Activated CD8-positive, alpha-beta T cell treated with anti-CD3 and anti-CD28 coated beads for 36 hours (primary cell): Measurements from ENCODE around the gene BFSP1. TPM values are rescaled to one million over a fixed set of nuclear protein-coding genes. Genes with fewer than 3 reads are reported as not detected.

Experiments used
- ATAC-seq: fragments of 200-7000 bp; cut with Tn5 transposase; one replicate; pipeline ENCODE4 v1.10.0; 2021; ENCODE audit warnings: mild to moderate bottlenecking, moderate library complexity
- CTCF ChIA-PET: fragments of 350-600 bp; sonication (Branson Sonifier 250); formaldehyde crosslinking; loops from one replicate; lab custom pipeline; 2021; ENCODE audit warnings: antibody characterized with exemption; lab: Charles Lee
- POLR2A ChIA-PET: fragments of 350-600 bp; sonication (Branson Sonifier 250); formaldehyde crosslinking; loops from one replicate; lab custom pipeline; 2021; ENCODE audit warnings: antibody characterized with exemption; lab: Charles Lee
- DNase-seq: peaks from one replicate; pipeline ENCODE4 v3.0.0-alpha.2; 2020
- H3K27ac Mint-ChIP-seq: one replicate; pipeline ENCODE4 v1.8.0; 2021; ENCODE audit warnings: mild to moderate bottlenecking, mixed read lengths
- H3K27me3 Mint-ChIP-seq: one replicate; pipeline ENCODE4 v1.8.0; 2021; ENCODE audit warnings: mixed read lengths
- H3K36me3 Mint-ChIP-seq: one replicate; pipeline ENCODE4 v1.8.0; 2021; ENCODE audit warnings: low read depth, mixed read lengths
- H3K4me1 Mint-ChIP-seq: one replicate; pipeline ENCODE4 v1.8.0; 2021; ENCODE audit warnings: low read depth, mixed read lengths
- H3K4me3 Mint-ChIP-seq: one replicate; pipeline ENCODE4 v1.8.0; 2021; ENCODE audit warnings: mild to moderate bottlenecking, moderate library complexity, mixed read lengths
- H3K9me3 Mint-ChIP-seq: one replicate; pipeline ENCODE4 v1.8.0; 2021; ENCODE audit warnings: mixed read lengths
- CTCF ChIP-seq: fragments of 200-600 bp; IDR thresholded peaks from one replicate; pipeline ENCODE4 v1.8.0; 2022; ENCODE audit warnings: antibody characterized with exemption, mild to moderate bottlenecking
- intact Hi-C: fragments of 100-400 bp; cut with micrococcal nuclease; formaldehyde crosslinking; loops from one replicate; pipeline ENCODE4 v1.10.0; 2022
- total RNA-seq, 2 experiments: library from RNA; stranded (reverse); gene quantifications; one replicate each; pipeline ENCODE4 v1.2.3, GENCODE V29; 2021

BFSP1 gene
- total RNA-seq, 2 experiments from 2014 or later, result 0.18 TPM

GRCh38 chr20:17534077-17534476, 2.9 kb upstream of the BFSP1 start:
- Mint-ChIP-seq H3K4me3 (no peak overlapping the region), H3K27ac (no peak overlapping the region), H3K9me3 (no peaks in the 10 kb centered on the region), H3K4me1 (peaks cover 24% of the 10 kb centered on the region), H3K36me3 (no peaks in the 10 kb centered on the region), H3K27me3 (peaks cover 20% of the 10 kb centered on the region)
- intact Hi-C loops, result loop anchor here (10.0 kb wide), 1 partner anchor 361 kb away; no protein-coding TSS in a partner anchor
- ChIA-PET CTCF (interaction anchor here (0.9 to 2.1 kb wide), 4 partner anchors 78 to 405 kb away, joined by 3 to 7 read pairs (median 3); partner anchors contain the start of gene RRBP1), POLR2A (no interaction called here)
- ATAC-seq (no peak), DNase-seq (no peak)
- no peak for TF ChIP-seq CTCF

GRCh38 chr20:17533396-17533795, 2.2 kb upstream of the BFSP1 start:
- ATAC-seq (peak; percentile 24), DNase-seq (peak; percentile 27)
- no peaks in the 10 kb centered on the region for H3K9me3 Mint-ChIP-seq
- ChIA-PET POLR2A (no interaction called here), CTCF (interaction anchor here (1.1 to 2.1 kb wide), 5 partner anchors 10 to 365 kb away, joined by 3 to 7 read pairs (median 3); partner anchors contain the start of genes DSTN and RRBP1)
- intact Hi-C loops, result loop anchor here (10.0 kb wide), 1 partner anchor 361 kb away; no protein-coding TSS in a partner anchor
- H3K4me1 Mint-ChIP-seq, result peaks cover 19% of the 10 kb centered on the region
- no peaks in the 10 kb centered on the region for H3K36me3 Mint-ChIP-seq
- no peak overlapping the region for H3K27ac Mint-ChIP-seq
- no peak for TF ChIP-seq CTCF
- H3K4me3 Mint-ChIP-seq, result no peak overlapping the region
- peaks cover 15% of the 10 kb centered on the region for H3K27me3 Mint-ChIP-seq

GRCh38 chr20:17531665-17532025, 466 bp upstream of the BFSP1 start:
- no peaks in the 10 kb centered on the region for H3K9me3 Mint-ChIP-seq
- no peak for DNase-seq
- intact Hi-C loops, result loop anchor here (10.0 kb wide), 1 partner anchor 363 kb away; no protein-coding TSS in a partner anchor
- ChIA-PET CTCF (interaction anchor here (0.6 to 2.6 kb wide), 7 partner anchors 9 to 367 kb away, joined by 3 to 16 read pairs (median 4); partner anchors contain the start of gene RRBP1), POLR2A (interaction anchor here (0.6 to 1.8 kb wide), 5 partner anchors 9 to 941 kb away, joined by 3 to 7 read pairs (median 3); partner anchors contain the start of gene RRBP1)
- ATAC-seq, result no peak
- TF ChIP-seq CTCF, result no peak
- H3K36me3 Mint-ChIP-seq, result no peaks in the 10 kb centered on the region
- H3K27ac Mint-ChIP-seq, result peak overlapping the region; percentile 68
- peaks cover 17% of the 10 kb centered on the region for H3K4me1 Mint-ChIP-seq
- peaks cover 15% of the 10 kb centered on the region for H3K27me3 Mint-ChIP-seq
- peak overlapping the region; percentile 81 for H3K4me3 Mint-ChIP-seq

- H3K27ac Mint-ChIP-seq, result peak overlapping the region; percentile 27
- no peak for ATAC-seq
- DNase-seq, result no peak
- no peak for TF ChIP-seq CTCF
- intact Hi-C loops, result loop anchor here (10.0 kb wide), 1 partner anchor 365 kb away; no protein-coding TSS in a partner anchor
- CTCF ChIA-PET, result interaction anchor here (1.0 to 2.6 kb wide), 5 partner anchors 17 to 152 kb away, joined by 3 to 16 read pairs (median 8); partner anchors contain the start of gene RRBP1
- H3K9me3 Mint-ChIP-seq, result no peaks in the 10 kb centered on the region
- peaks cover 17% of the 10 kb centered on the region for H3K4me1 Mint-ChIP-seq
- POLR2A ChIA-PET, result interaction anchor here (0.6 to 1.8 kb wide), 5 partner anchors 16 to 462 kb away, joined by 3 to 7 read pairs (median 4); partner anchors contain the start of gene RRBP1
- peaks cover 15% of the 10 kb centered on the region for H3K27me3 Mint-ChIP-seq
- H3K4me3 Mint-ChIP-seq, result peak overlapping the region; percentile 45
- H3K36me3 Mint-ChIP-seq, result no peaks in the 10 kb centered on the region
Observed at GRCh38 chr20:17530153-17530552, 1.0 kb downstream of the BFSP1 start.

- TF ChIP-seq CTCF, result no peak
- H3K27me3 Mint-ChIP-seq, result peaks cover 15% of the 10 kb centered on the region
- H3K36me3 Mint-ChIP-seq, result no peaks in the 10 kb centered on the region
- no peaks in the 10 kb centered on the region for H3K9me3 Mint-ChIP-seq
- intact Hi-C loops, result no loop called here
- H3K4me1 Mint-ChIP-seq, result peaks cover 17% of the 10 kb centered on the region
- ATAC-seq, result no peak
- POLR2A ChIA-PET, result no interaction called here
- no peak overlapping the region for H3K4me3 Mint-ChIP-seq
- CTCF ChIA-PET, result interaction anchor here (1.0 to 2.2 kb wide), 3 partner anchors 10 to 57 kb away, joined by 3 to 16 read pairs (median 4); no protein-coding TSS in a partner anchor
- H3K27ac Mint-ChIP-seq, result no peak overlapping the region
- DNase-seq, result no peak
Observed at GRCh38 chr20:17529586-17529985, 1.6 kb downstream of the BFSP1 start.
